Ectodermal cell (in vitro differentiated cells): Measurements from ENCODE around the gene BRINP1.

ENCODE experiments used
- H3K27ac ChIP-seq: 2 replicates; pipeline ENCODE4 v1.7.0; 2013; ENCODE audit warnings: mild to moderate bottlenecking, low read depth, low read length; ENCODE audit not compliant: insufficient read depth, poor library complexity, severe bottlenecking
- H3K27me3 ChIP-seq: 2 replicates; pipeline ENCODE4 v1.7.0; 2013; ENCODE audit warnings: mild to moderate bottlenecking, low read length; ENCODE audit not compliant: insufficient read depth, control insufficient read depth, poor library complexity, severe bottlenecking
- H3K36me3 ChIP-seq: one replicate; pipeline ENCODE4 v1.7.0; 2013; ENCODE audit warnings: low read length; ENCODE audit not compliant: control insufficient read depth, insufficient read depth
- H3K4me1 ChIP-seq: one replicate; pipeline ENCODE4 v1.7.0; 2013; ENCODE audit warnings: low read length; ENCODE audit not compliant: control insufficient read depth, insufficient read depth
- H3K4me3 ChIP-seq: 2 replicates; pipeline ENCODE4 v1.7.0; 2013; ENCODE audit warnings: low read depth, low read length, control low read depth; ENCODE audit not compliant: insufficient read depth
- H3K9me3 ChIP-seq: 2 replicates; pipeline ENCODE4 v1.7.0; 2013; ENCODE audit warnings: mild to moderate bottlenecking, low read length, moderate library complexity; ENCODE audit not compliant: control insufficient read depth
- WGBS, 2 experiments: methylation state at CpG; one replicate each; pipeline ENCODE4 v1.1.7; 2013; ENCODE audit warnings: missing lambda C conversion rate in 2 of 2; 5-methylcytosine and 5-hydroxymethylcytosine counted together

Gene BRINP1

DNA sequence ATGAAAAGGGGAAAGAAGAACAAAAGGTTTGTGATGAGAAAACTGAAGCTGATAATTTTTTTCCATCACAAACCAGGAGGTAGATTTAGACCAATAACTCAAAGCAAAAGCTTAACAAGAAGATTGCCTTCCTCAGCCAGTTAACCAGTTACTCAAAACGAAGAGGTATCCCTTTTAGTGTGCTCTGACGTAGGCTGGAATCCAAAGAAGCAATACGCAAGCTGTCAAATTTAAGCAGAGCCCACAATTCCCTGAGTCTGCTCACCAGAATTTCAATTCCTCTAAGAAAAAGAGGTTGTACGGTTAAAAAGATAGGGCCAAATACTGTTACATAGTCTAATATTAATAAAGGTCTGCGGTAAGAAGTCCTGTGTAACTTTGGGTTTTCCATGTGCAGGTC, 61.8 kb downstream of the BRINP1 start:
- WGBS, 2 experiments = 91% methylated on average over 5 of the region's 5 CpGs
- Histone ChIP-seq H3K4me3 (no peak overlapping the region), H3K9me3 (no peaks in the 10 kb centered on the region), H3K27ac (no peak overlapping the region), H3K27me3 (no peaks in the 10 kb centered on the region), H3K36me3 (no peaks in the 10 kb centered on the region), H3K4me1 (peaks cover 7% of the 10 kb centered on the region)

DNA sequence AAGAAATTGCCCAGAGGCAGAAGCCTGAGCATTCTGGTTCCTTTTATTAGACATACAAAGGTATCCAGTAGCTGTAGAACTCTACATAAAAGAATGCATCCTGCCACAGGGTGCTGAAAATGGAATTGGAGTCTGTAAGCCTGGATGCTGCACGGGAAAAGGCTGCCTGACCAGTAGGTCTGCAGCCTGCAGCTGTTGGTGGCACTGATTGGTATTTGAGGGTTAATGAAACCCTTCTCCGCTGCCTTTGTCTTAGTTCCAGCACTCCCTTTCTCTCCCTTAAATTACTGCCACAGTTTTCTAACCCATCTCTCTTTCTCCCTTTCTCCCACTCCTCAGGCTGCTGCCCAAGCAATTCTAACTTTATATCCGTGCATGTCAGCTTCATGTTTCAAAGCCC, 64.7 kb downstream of the BRINP1 start:
- no peaks in the 10 kb centered on the region for H3K36me3 ChIP-seq
- 27 to 31% methylated on average over 3 of the region's 3 CpGs for WGBS, 2 experiments
- H3K27me3 ChIP-seq = no peaks in the 10 kb centered on the region
- no peak overlapping the region for H3K27ac ChIP-seq
- no peaks in the 10 kb centered on the region for H3K9me3 ChIP-seq
- peaks cover 7% of the 10 kb centered on the region for H3K4me1 ChIP-seq
- no peak overlapping the region for H3K4me3 ChIP-seq

DNA sequence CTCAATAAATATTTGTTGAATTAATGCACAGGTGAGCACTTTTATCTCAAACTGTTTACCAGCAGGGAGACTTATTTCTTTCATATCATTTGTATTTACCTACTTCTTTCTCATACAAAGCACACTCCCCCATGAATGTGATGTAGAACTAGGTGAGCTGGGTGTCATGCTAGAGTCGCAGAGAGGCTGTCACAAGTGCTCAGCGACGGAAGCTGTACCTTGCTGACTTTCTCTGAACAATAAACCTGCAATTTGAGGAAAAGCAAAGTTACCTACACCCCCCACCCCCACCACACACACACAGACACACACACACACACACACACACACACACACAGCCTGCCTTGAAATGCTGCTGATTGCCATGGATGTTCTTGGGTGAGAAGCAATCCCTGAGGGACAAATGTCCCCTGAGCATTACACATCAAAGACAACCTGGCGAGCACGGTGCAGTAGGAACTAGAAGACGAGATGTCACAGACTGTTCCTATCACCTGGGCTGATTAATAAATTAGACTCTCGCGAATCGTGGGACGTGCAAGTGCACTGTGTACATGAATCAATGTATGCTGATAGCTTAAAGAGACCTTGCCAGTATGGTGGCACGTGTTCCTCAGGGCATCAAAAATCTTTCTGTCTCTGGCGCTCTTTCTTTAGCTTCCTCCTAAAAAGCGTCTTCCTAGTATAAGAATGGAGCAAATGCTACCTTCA, 66.1 kb downstream of the BRINP1 start:
- Histone ChIP-seq H3K4me3 (no peak overlapping the region), H3K36me3 (no peaks in the 10 kb centered on the region), H3K9me3 (no peaks in the 10 kb centered on the region), H3K27me3 (no peaks in the 10 kb centered on the region), H3K27ac (no peak overlapping the region), H3K4me1 (peaks cover 12% of the 10 kb centered on the region)
- WGBS, 2 experiments = 82 to 86% methylated on average over 13 of the region's 13 CpGs

DNA sequence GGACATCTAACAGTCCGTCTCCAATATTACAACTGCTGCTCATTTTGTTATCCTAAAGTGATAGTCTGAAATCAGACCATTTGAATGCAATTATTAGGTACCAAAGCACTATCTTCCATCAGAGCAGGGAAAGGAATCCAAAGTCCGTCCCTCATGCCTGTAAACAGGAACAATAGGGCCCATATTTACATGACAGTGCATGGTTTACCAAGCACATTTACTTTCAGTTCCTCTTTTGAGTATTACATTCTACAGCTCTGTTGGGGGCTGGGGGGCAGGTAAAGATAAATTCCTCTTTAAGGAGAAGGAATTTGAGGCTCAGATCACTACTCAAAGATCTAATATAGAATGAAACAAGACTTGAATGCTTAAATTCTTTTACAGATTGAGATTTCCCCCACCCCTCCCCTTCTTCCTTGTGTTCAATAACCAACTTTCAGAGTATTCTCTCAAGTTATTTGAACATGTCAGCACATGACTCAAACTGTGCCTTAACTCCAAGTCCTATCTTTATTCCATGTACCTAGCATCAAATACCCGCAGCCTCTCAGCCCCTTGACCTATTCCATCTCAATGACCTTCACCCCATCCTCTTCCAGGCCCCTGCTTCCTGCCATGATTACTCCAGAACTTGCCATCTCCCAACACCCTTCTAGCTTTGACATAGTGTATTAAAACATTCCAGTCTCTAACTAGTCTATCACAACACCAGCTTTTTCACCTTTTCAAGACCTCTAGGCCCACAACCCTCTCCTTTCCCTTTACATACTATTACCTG, 71.0 kb downstream of the BRINP1 start:
- H3K9me3 ChIP-seq = no peaks in the 10 kb centered on the region
- no peaks in the 10 kb centered on the region for H3K27me3 ChIP-seq
- no peaks in the 10 kb centered on the region for H3K36me3 ChIP-seq
- peaks cover 10% of the 10 kb centered on the region for H3K4me1 ChIP-seq
- 18 to 26% methylated on average over 3 of the region's 3 CpGs for WGBS, 2 experiments
- no peak overlapping the region for H3K27ac ChIP-seq
- H3K4me3 ChIP-seq = no peak overlapping the region

DNA sequence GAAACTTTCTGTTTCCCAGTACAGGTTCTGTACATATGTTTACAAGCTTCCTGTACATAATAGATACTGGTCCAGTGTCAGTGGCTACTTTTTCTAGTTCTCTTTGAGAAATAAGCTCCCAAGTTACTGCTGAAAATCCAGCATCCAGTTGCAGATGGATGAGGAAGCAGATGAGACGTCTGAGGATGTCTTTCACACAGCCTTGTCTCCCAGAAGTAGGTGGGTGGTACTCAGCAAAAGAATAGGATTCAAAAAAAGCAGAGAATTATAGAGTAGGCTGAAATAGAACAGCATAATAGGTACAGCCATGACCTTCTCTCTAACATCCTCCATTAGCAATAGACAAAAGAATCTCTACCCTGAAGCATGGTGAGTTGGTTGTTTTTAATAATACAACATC, 77.7 kb downstream of the BRINP1 start:
- Histone ChIP-seq H3K4me1 (no peaks in the 10 kb centered on the region), H3K9me3 (no peaks in the 10 kb centered on the region), H3K27me3 (no peaks in the 10 kb centered on the region), H3K4me3 (no peak overlapping the region), H3K27ac (no peak overlapping the region), H3K36me3 (no peaks in the 10 kb centered on the region)
- WGBS, 2 experiments = 29 to 47% methylated on average over 1 of the region's 1 CpG

DNA sequence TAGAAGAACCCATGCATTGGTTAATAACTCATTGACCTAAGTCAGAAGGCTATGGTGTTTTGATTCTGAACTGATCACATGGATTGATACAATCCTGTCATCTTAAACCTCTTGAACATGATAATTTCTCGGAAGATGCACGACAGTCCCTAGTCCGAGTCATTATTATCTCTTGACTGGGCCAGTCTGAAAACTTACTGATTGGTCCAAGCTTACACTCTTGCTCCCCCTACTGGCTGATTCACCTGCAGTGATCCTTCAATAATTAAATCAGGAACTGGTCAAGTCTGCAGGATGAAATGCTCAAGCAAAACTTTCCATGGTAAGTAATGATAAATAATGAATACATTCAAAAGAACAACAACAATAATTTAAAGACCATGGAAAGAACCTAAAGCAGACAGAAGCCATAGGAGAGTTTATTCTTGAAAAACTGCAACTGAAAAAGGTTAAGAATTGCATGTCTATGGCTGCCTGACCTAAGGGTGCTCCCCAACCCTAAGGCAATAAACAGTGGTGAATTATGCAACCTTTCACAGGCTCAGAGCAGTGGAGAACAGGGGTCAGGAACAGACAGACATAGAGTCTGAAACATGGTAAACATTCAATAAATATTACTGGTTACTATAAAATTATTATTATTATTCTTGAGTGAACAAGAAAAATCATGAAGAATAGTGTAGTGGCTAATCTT, 79.3 kb downstream of the BRINP1 start:
- Histone ChIP-seq H3K9me3 (no peaks in the 10 kb centered on the region), H3K4me1 (no peaks in the 10 kb centered on the region), H3K27ac (no peak overlapping the region), H3K27me3 (no peaks in the 10 kb centered on the region), H3K4me3 (no peak overlapping the region), H3K36me3 (no peaks in the 10 kb centered on the region)
- 86% methylated on average over 3 of the region's 3 CpGs for WGBS, 2 experiments

DNA sequence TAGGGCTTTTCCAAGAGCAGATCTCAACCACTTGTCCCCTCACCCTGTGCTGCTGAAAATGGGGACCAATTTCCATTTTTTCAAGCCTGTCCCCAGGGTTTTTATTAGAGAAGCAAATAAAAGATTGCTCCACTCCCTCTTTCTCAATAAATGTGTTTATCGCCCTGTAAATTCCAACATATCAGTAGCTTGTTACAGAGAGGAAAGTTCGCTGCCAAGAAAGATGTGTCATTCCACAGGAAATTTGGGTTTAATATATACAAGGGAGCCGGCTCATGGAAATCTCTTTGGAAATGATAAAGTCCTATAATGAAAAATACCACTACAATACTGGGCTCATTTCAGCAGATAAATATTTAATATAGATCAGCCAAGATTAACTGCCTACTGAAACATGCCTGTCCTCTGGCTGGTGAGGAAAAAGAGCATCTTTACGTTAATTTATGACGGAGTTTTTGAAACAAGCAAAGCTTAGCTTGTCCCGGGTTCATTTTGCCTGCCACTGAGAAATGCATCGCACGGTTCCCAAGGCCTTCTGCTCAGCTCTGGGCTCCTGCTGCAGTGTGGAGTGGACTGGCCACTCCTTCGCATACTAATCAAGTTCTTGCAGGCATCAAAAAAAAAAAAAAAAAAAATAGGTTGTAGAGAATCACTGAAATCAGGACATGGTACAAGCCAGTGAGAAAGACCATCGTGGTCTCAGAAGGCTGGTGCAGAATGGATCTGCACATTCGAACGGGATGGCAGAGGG, 84.5 kb downstream of the BRINP1 start:
- H3K27ac ChIP-seq = no peak overlapping the region
- H3K4me3 ChIP-seq = no peak overlapping the region
- no peaks in the 10 kb centered on the region for H3K27me3 ChIP-seq
- 80 to 82% methylated on average over 9 to 12 of the region's 12 CpGs for WGBS, 2 experiments
- no peaks in the 10 kb centered on the region for H3K36me3 ChIP-seq
- peaks cover 12% of the 10 kb centered on the region for H3K4me1 ChIP-seq
- no peaks in the 10 kb centered on the region for H3K9me3 ChIP-seq

DNA sequence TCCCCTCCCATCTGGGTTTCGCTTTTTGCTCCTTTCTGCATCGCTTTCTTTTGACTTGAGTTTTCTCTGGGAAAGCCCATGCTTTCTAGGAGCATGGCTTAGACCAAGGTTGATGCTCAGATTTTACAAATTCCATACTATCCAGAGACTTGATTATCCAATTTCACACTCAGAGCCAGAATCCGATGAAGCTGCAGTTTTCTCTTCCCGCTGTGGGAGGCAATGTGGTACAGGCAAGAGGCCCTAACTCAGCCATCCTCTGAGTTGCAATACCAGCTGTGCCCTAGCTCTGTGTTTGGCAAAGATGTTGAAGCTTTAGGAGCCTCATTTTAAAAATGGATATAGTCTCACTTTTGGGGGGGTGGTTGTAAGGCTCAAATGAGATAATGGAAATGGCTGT, 85.1 kb downstream of the BRINP1 start:
- no peaks in the 10 kb centered on the region for H3K36me3 ChIP-seq
- 45 to 49% methylated on average over 4 of the region's 4 CpGs for WGBS, 2 experiments
- peaks cover 12% of the 10 kb centered on the region for H3K4me1 ChIP-seq
- H3K4me3 ChIP-seq = no peak overlapping the region
- H3K9me3 ChIP-seq = no peaks in the 10 kb centered on the region
- H3K27ac ChIP-seq = no peak overlapping the region
- no peaks in the 10 kb centered on the region for H3K27me3 ChIP-seq

DNA sequence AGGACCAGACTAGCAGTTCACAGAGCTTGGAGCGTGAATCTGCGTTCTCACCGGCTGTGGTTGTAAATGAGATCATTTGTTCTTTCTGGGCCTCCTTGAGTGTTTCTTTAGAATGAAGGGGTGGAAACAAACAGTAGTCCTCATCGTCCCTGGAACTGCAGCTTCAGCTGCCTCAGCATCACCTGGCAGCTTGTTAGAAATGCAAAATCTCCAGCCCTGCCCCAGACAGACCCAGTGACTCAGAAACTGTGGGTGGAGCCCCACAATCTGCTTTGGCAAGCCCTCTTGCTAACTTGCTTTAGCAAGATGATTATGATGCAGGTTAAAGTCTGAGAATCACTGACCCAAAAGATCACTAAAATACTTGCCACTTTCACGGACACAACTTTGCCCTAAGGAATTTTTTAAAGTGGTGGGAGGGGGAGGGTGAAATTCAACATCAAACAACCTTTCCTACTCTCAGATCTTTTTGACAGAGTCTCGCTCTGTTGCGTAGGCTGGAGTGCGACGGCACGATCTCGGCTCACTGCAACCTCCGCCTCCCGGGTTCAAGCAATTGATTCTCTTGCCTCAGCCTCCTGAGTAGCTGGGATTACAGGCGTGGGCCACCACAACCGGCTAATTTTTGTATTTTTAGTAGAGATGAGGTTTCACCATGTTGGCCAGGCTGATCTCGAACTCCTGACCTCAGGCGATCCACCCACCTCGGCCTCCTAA, 86.0 kb downstream of the BRINP1 start:
- H3K4me3 ChIP-seq = no peak overlapping the region

More for the DNA sequence above, 86.0 kb downstream of the BRINP1 start:
- Histone ChIP-seq H3K9me3 (no peaks in the 10 kb centered on the region), H3K36me3 (no peaks in the 10 kb centered on the region), H3K4me1 (peaks cover 12% of the 10 kb centered on the region), H3K27ac (no peak overlapping the region), H3K27me3 (no peaks in the 10 kb centered on the region)
- WGBS, 2 experiments = 33 to 35% methylated on average over 17 to 18 of the region's 18 CpGs
